H1 (cell line): ENCODE measurements around the gene RHBDD2. TPM values are rescaled to one million over a fixed set of nuclear protein-coding genes. Genes with fewer than 3 reads are reported as not detected.

ENCODE experiments used
- CTCF ChIA-PET: fragments of 300-600 bp; sonication (Branson Sonifier 250); formaldehyde crosslinking; loops from one replicate; lab custom pipeline; 2021; ENCODE audit not compliant: partially characterized antibody; lab: Charles Lee
- POLR2A ChIA-PET: fragments of 300-600 bp; sonication (Branson Sonifier 250); formaldehyde crosslinking; loops from one replicate; lab custom pipeline; 2021; ENCODE audit warnings: inconsistent platforms; ENCODE audit not compliant: partially characterized antibody; lab: Charles Lee
- DNase-seq, 2 experiments: peaks; one replicate each; pipeline versions ENCODE4 v3.0.0 to v3.0.0-alpha.2; 2010 to 2022; ENCODE audit warnings: low spot score in 2 of 2, low read depth in 1 of 2, mixed read lengths in 1 of 2
- FAIRE-seq: peaks from 2 replicates; lab custom pipeline; 2011; peaks lifted over from hg19 to GRCh38; lab: Jason Lieb, UNC
- H2AFZ ChIP-seq: 2 replicates; pipeline ENCODE4 v1.8.1; 2012; ENCODE audit warnings: low read length, inconsistent platforms
- H2AK5ac ChIP-seq: 2 replicates; pipeline ENCODE4 v1.6.1; 2013; ENCODE audit warnings: low read depth, low read length
- H2BK120ac ChIP-seq: replicated peaks from 2 replicates; pipeline ENCODE3; 2013; ENCODE audit warnings: low read depth, low read length, inconsistent platforms
- H2BK12ac ChIP-seq: 2 replicates; pipeline ENCODE4 v1.6.1; 2013; ENCODE audit warnings: low read depth, low read length
- H2BK15ac ChIP-seq: 2 replicates; pipeline ENCODE4 v1.6.1; 2013; ENCODE audit warnings: low read length
- H2BK20ac ChIP-seq: 2 replicates; pipeline ENCODE4 v1.6.1; 2013; ENCODE audit warnings: low read length
- H2BK5ac ChIP-seq: 2 replicates; pipeline ENCODE4 v1.6.1; 2013; ENCODE audit warnings: low read depth, low read length
- H3K14ac ChIP-seq: 2 replicates; pipeline ENCODE4 v1.6.1; 2013; ENCODE audit warnings: inconsistent platforms; ENCODE audit not compliant: insufficient read length
- H3K18ac ChIP-seq: 2 replicates; pipeline ENCODE4 v1.6.1; 2013; ENCODE audit warnings: low read length; ENCODE audit errors: extremely low read depth
- H3K23ac ChIP-seq: 2 replicates; pipeline ENCODE4 v1.6.1; 2013; ENCODE audit warnings: inconsistent platforms; ENCODE audit not compliant: insufficient read length
- H3K23me2 ChIP-seq: 2 replicates; pipeline ENCODE4 v1.6.1; 2013; ENCODE audit warnings: low read depth, low read length
- H3K27ac ChIP-seq: 2 replicates; pipeline ENCODE4 v1.6.1; 2011; ENCODE audit warnings: low read depth, low read length, inconsistent platforms
- H3K27me3 ChIP-seq, 4 experiments: replicated peaks in 1 of 4; 1 replicate in 1 of 4; 2 replicates in 3 of 4; pipeline versions ENCODE4 v1.6.1 to v1.8.1; 2011 to 2013; ENCODE audit warnings: low read length in 3 of 4, mild to moderate bottlenecking in 3 of 4, inconsistent platforms in 2 of 4, mixed read lengths in 2 of 4, moderate library complexity in 1 of 4; ENCODE audit not compliant: control insufficient read depth in 3 of 4, insufficient read depth in 3 of 4; ENCODE audit errors: extremely low read depth in 1 of 4
- H3K36me3 ChIP-seq, 4 experiments: 2 replicates each; pipeline versions ENCODE4 v1.6.1 to v1.8.1; 2011 to 2013; ENCODE audit warnings: mild to moderate bottlenecking in 4 of 4, low read length in 3 of 4, moderate library complexity in 2 of 4, control low read depth in 1 of 4, inconsistent platforms in 1 of 4; ENCODE audit not compliant: insufficient read depth in 4 of 4, control insufficient read depth in 2 of 4
- H3K4ac ChIP-seq: replicated peaks from 2 replicates; pipeline ENCODE3; 2013; ENCODE audit warnings: low read length, low read depth, mixed read lengths, inconsistent platforms; ENCODE audit not compliant: insufficient read length
- H3K4me1 ChIP-seq, 4 experiments: replicated peaks in 1 of 4; 1 replicate in 1 of 4; 2 replicates in 3 of 4; pipeline versions ENCODE4 v1.6.1 to v1.8.1; 2011 to 2013; ENCODE audit warnings: low read length in 3 of 4, inconsistent platforms in 2 of 4, mixed read lengths in 1 of 4; ENCODE audit not compliant: insufficient read depth in 4 of 4, control insufficient read depth in 3 of 4
- H3K4me2 ChIP-seq, 2 experiments: 2 replicates each; pipeline versions ENCODE4 v1.6.1 to v1.8.1; 2011 to 2013; ENCODE audit warnings: low read depth in 2 of 2, low read length in 2 of 2, control low read depth in 1 of 2, inconsistent platforms in 1 of 2, mild to moderate bottlenecking in 1 of 2; ENCODE audit not compliant: insufficient read depth in 1 of 2
- H3K4me3 ChIP-seq, 4 experiments: fragments of 200-600, 300-600 bp in 1 of 4; sonication (generic), shearing (Covaris generic), sonication (Bioruptor Twin) in 1 of 4; 2 replicates each; pipeline versions ENCODE4 v1.5.1 to v1.8.1; 2011 to 2016; ENCODE audit warnings: low read length in 4 of 4, low read depth in 3 of 4, control low read depth in 2 of 4, inconsistent platforms in 2 of 4, mild to moderate bottlenecking in 2 of 4, mixed read lengths in 1 of 4, moderate library complexity in 1 of 4; ENCODE audit not compliant: insufficient read depth in 2 of 4; ENCODE audit errors: extremely low read depth in 1 of 4
- H3K56ac ChIP-seq: replicated peaks from 2 replicates; pipeline ENCODE3; 2013; ENCODE audit warnings: low read depth, mild to moderate bottlenecking, mixed read lengths, low read length, inconsistent platforms; ENCODE audit not compliant: insufficient read length
- H3K79me1 ChIP-seq: 2 replicates; pipeline ENCODE4 v1.6.1; 2013; ENCODE audit warnings: low read depth, low read length, control low read depth
- H3K79me2 ChIP-seq, 2 experiments: 2 replicates each; pipeline versions ENCODE4 v1.6.1 to v1.8.1; 2012 to 2013; ENCODE audit warnings: low read length in 2 of 2, mild to moderate bottlenecking in 2 of 2, inconsistent platforms in 1 of 2; ENCODE audit not compliant: insufficient read depth in 2 of 2, control insufficient read depth in 1 of 2
- H3K9ac ChIP-seq, 4 experiments: replicated peaks in 1 of 4; 1 replicate in 1 of 4; 2 replicates in 3 of 4; pipeline versions ENCODE4 v1.6.1 to v1.8.1; 2011 to 2013; ENCODE audit warnings: low read depth in 3 of 4, low read length in 3 of 4, control low read depth in 2 of 4, mild to moderate bottlenecking in 2 of 4, moderate library complexity in 2 of 4, inconsistent platforms in 1 of 4; ENCODE audit errors: extremely low read depth in 1 of 4
- H3K9me3 ChIP-seq, 2 experiments: 2 replicates each; pipeline versions ENCODE4 v1.6.1 to v1.8.1; 2012 to 2013; ENCODE audit warnings: mild to moderate bottlenecking in 2 of 2, moderate library complexity in 2 of 2, control low read depth in 1 of 2, inconsistent platforms in 1 of 2, low read depth in 1 of 2, low read length in 1 of 2, mixed read lengths in 1 of 2; ENCODE audit not compliant: insufficient read depth in 2 of 2
- H4K20me1 ChIP-seq, 2 experiments: replicated peaks in 1 of 2; 2 replicates each; pipeline versions ENCODE3 to v1.8.1; 2011 to 2013; ENCODE audit warnings: inconsistent platforms in 2 of 2, low read length in 2 of 2, mild to moderate bottlenecking in 1 of 2; ENCODE audit not compliant: insufficient read depth in 2 of 2, control insufficient read depth in 1 of 2
- H4K5ac ChIP-seq: 2 replicates; pipeline ENCODE4 v1.6.1; 2013; ENCODE audit warnings: low read length, low read depth, mixed read lengths, inconsistent platforms; ENCODE audit not compliant: insufficient read length
- H4K8ac ChIP-seq: 2 replicates; pipeline ENCODE4 v1.8.0; 2013; ENCODE audit warnings: mild to moderate bottlenecking, moderate library complexity, low read length, inconsistent platforms; ENCODE audit not compliant: insufficient read depth; ENCODE audit errors: extremely low read depth
- H4K91ac ChIP-seq: replicated peaks from 2 replicates; pipeline ENCODE3; 2013; ENCODE audit warnings: low read length, mixed read lengths, inconsistent platforms; ENCODE audit not compliant: insufficient read length
- ASH2L ChIP-seq: fragments of 200-600, 300-600 bp; sonication (generic); IDR thresholded peaks from one replicate; pipeline ENCODE4 v1.7.1; 2017; ENCODE audit warnings: low read length
- BRCA1 ChIP-seq: IDR thresholded peaks from 2 replicates; pipeline ENCODE4 v1.6.1; 2012; ENCODE audit warnings: low read depth, low read length, improper control_type of control experiment
- CHD1 ChIP-seq: IDR thresholded peaks from 2 replicates; pipeline ENCODE4 v1.6.1; 2012; ENCODE audit warnings: low read depth, low read length, improper control_type of control experiment
- EP300 ChIP-seq, 2 experiments: IDR thresholded peaks; 1 replicate in 1 of 2; 2 replicates in 1 of 2; pipeline ENCODE4 v1.6.1; 2011 to 2012; ENCODE audit warnings: low read depth in 2 of 2, low read length in 2 of 2, mild to moderate bottlenecking in 2 of 2, borderline replicate concordance in 1 of 2, inconsistent platforms in 1 of 2, moderate library complexity in 1 of 2
- EZH2 ChIP-seq: fragments of 200-600 bp; sonication (generic); IDR thresholded peaks from 2 replicates; pipeline ENCODE4 v1.7.1; 2012; ENCODE audit warnings: low read depth, mild to moderate bottlenecking, moderate library complexity, low read length, inconsistent platforms; ENCODE audit not compliant: severe bottlenecking
- GTF2F1 ChIP-seq: IDR thresholded peaks from 2 replicates; pipeline ENCODE4 v1.6.1; 2012; ENCODE audit warnings: low read depth, low read length, improper control_type of control experiment, borderline replicate concordance
- HDAC2 ChIP-seq, 2 experiments: fragments of 300-600 bp in 1 of 2; sonication (generic) in 1 of 2; IDR thresholded peaks; 2 replicates each; pipeline ENCODE4 v1.6.1; 2011 to 2012; ENCODE audit warnings: low read depth in 2 of 2, low read length in 2 of 2, mild to moderate bottlenecking in 2 of 2, moderate library complexity in 2 of 2, borderline replicate concordance in 1 of 2, inconsistent platforms in 1 of 2
- JUND ChIP-seq: IDR thresholded peaks from 2 replicates; pipeline ENCODE4 v1.6.1; 2011; ENCODE audit warnings: mild to moderate bottlenecking, improper control_type of control experiment, low read length
- RXRA ChIP-seq: IDR thresholded peaks from 2 replicates; pipeline ENCODE4 v1.6.1; 2011; ENCODE audit warnings: low read depth, mild to moderate bottlenecking, low read length, moderate library complexity; ENCODE audit not compliant: insufficient read depth
- SIRT6 ChIP-seq: IDR thresholded peaks from one replicate; pipeline ENCODE4 v1.7.1; 2012; ENCODE audit warnings: low read length, inconsistent platforms
- SP2 ChIP-seq: IDR thresholded peaks from 2 replicates; pipeline ENCODE4 v1.6.1; 2012; ENCODE audit warnings: mild to moderate bottlenecking, low read length, inconsistent platforms
- SRF ChIP-seq: IDR thresholded peaks from 2 replicates; pipeline ENCODE4 v1.6.1; 2011; ENCODE audit warnings: mild to moderate bottlenecking, low read depth, low read length, moderate library complexity
- TAF7 ChIP-seq: optimal IDR thresholded peaks from 2 replicates; pipeline ENCODE3; 2011; ENCODE audit warnings: low read depth, mild to moderate bottlenecking, inconsistent platforms, low read length, moderate library complexity, borderline replicate concordance
- TBP ChIP-seq: IDR thresholded peaks from 2 replicates; pipeline ENCODE4 v1.6.1; 2011; ENCODE audit warnings: low read depth, low read length, improper control_type of control experiment
- YY1 ChIP-seq: IDR thresholded peaks from 2 replicates; pipeline ENCODE4 v1.6.1; 2011; ENCODE audit warnings: low read depth, mild to moderate bottlenecking, low read length
- WGBS, 2 experiments: shearing (Covaris generic) in 1 of 2; methylation state at CpG; one replicate each; pipeline versions ENCODE4 v1.1.6 to v1.1.7; 2013 to 2015; ENCODE audit warnings: low lambda C conversion rate in 2 of 2, mixed read lengths in 2 of 2, inconsistent platforms in 1 of 2, low coverage in 1 of 2, missing lambda C conversion rate in 1 of 2; ENCODE audit not compliant: insufficient replicate concordance in 2 of 2, insufficient coverage in 1 of 2, insufficient read length in 1 of 2; ENCODE audit errors: extremely low coverage in 1 of 2, missing lambda C conversion rate in 1 of 2; 5-methylcytosine and 5-hydroxymethylcytosine counted together
- polyA plus RNA-seq, 7 experiments: library from polyadenylated mRNA; depleted of rRNA in 3 of 7; stranded (reverse) in 5 of 7; unstranded in 2 of 7; fragments of >200 nt in 5 of 7; fragments of 200-250 nt in 2 of 7; gene quantifications; 1 replicate in 5 of 7; 2 replicates in 1 of 7; 4 replicates in 1 of 7; pipeline versions ENCODE4 v1.2.1 to v1.2.3, GENCODE V29; 2011 to 2013; ENCODE audit warnings: missing spikeins in 2 of 7, mixed read lengths in 2 of 7
- total RNA-seq: library from RNA; stranded (reverse); fragmentation: NEBNext Ultra II Directional; extraction: Animal tissue kit (Norgen Biotek cat#: 25700); gene quantifications from 2 replicates; pipeline ENCODE4 v1.2.1, GENCODE V29; 2021

The RHBDD2 gene
- total and polyA plus RNA-seq, 2 of the 8 experiments (the other 6 are each of a cell fraction or from before 2014, with no cell fraction given) = 28.3 to 65.5 TPM

- POLR2A ChIA-PET = no interaction called here
- 95% methylated on average over 27 of the region's 29 CpGs; no CpG with 5 or more reads in 1 of the 2 experiments for WGBS, 2 experiments
- no peak for TF ChIP-seq BRCA1
- TF ChIP-seq HDAC2 (IDR thresholded peaks at IDR 0.05; ENCODE audit: borderline replicate concordance in 1 of 2, low read depth in 2 of 2, low read length in 2 of 2) = no peak
- no peak for TF ChIP-seq EZH2
- TF ChIP-seq SRF = no peak
- TF ChIP-seq JUND = no peak
- no peak for TF ChIP-seq GTF2F1
- TF ChIP-seq YY1 = no peak
- no peak for TF ChIP-seq CHD1
- TF ChIP-seq RXRA = no peak
- no peak for TF ChIP-seq EP300 (IDR thresholded peaks at IDR 0.05; ENCODE audit: borderline replicate concordance in 1 of 2, low read depth in 2 of 2, low read length in 2 of 2)
- no peak for TF ChIP-seq TAF7
- TF ChIP-seq TBP = no peak
- no peak for TF ChIP-seq SIRT6
- no peak for TF ChIP-seq ASH2L
- TF ChIP-seq SP2 = no peak
These were observed 43.0 kb upstream of the RHBDD2 start for GRCh38 chr7:75835688-75836285.

More at GRCh38 chr7:75835688-75836285, 43.0 kb upstream of the RHBDD2 start:
- no peak for DNase-seq
- Histone ChIP-seq H3K23ac (no peak overlapping the region), H3K23me2 (no peaks in the 10 kb centered on the region), H4K8ac (no peak overlapping the region), H2AFZ (no peak overlapping the region), H2BK15ac (no peak overlapping the region), H3K27ac (no peak overlapping the region), H4K20me1 (no peaks in the 10 kb centered on the region), H2AK5ac (no peak overlapping the region), H3K36me3 (no peaks in the 10 kb centered on the region), H2BK20ac (no peak overlapping the region), H2BK5ac (no peak overlapping the region), H3K9me3 (no peaks in the 10 kb centered on the region), H3K14ac (no peak overlapping the region), H2BK120ac (no peak overlapping the region), H3K4ac (no peak overlapping the region), H4K5ac (no peak overlapping the region), H3K18ac (no peak overlapping the region), H3K79me1 (no peaks in the 10 kb centered on the region), H3K4me2 (no peak overlapping the region), H3K9ac (no peak overlapping the region), H3K4me3 (no peak overlapping the region), H4K91ac (no peak overlapping the region), H3K56ac (no peak overlapping the region), H3K4me1 (no peaks in the 10 kb centered on the region), H2BK12ac (no peak overlapping the region), H3K27me3 (no peaks in the 10 kb centered on the region), H3K79me2 (no peaks in the 10 kb centered on the region)
- CTCF ChIA-PET = interaction anchor here (0.8 kb wide), 1 partner anchor 45 kb away, joined by 3 read pairs; no protein-coding TSS in a partner anchor
- no peak for FAIRE-seq
